GM23338 (cell line): ENCODE data around the gene GGT6.

Experiments
- CREB1 ChIP-seq: fragments of 250-450 bp; sonication (Bioruptor Pico); IDR thresholded peaks from 2 replicates; pipeline ENCODE4 v1.5.0; 2020; ENCODE audit warnings: low read depth, mild to moderate bottlenecking, moderate library complexity
- EZH2 ChIP-seq: fragments of 200-600 bp; sonication (generic); IDR thresholded peaks from one replicate; pipeline ENCODE4 v1.8.0; 2017; ENCODE audit warnings: antibody characterized with exemption, mild to moderate bottlenecking, low read depth; ENCODE audit not compliant: unreplicated experiment
- EZH2phosphoT487 ChIP-seq: fragments of 200-600 bp; sonication (generic); IDR thresholded peaks from one replicate; pipeline ENCODE4 v1.8.1; 2018; ENCODE audit warnings: antibody characterized with exemption; ENCODE audit not compliant: unreplicated experiment
- JUNB ChIP-seq: IDR thresholded peaks from one replicate; pipeline ENCODE4 v1.6.1; 2016; ENCODE audit warnings: antibody characterized with exemption; ENCODE audit not compliant: unreplicated experiment
- POLR2AphosphoS5 ChIP-seq: IDR thresholded peaks from 2 replicates; pipeline ENCODE4 v1.6.1; 2016; ENCODE audit warnings: antibody characterized with exemption, low read depth
- STAT1 ChIP-seq: IDR thresholded peaks from one replicate; pipeline ENCODE4 v1.6.1; 2016; ENCODE audit warnings: antibody characterized with exemption; ENCODE audit not compliant: unreplicated experiment
- ZNF331 ChIP-seq: fragments of 250-450 bp; sonication (Bioruptor Pico); IDR thresholded peaks from 2 replicates; pipeline ENCODE4 v1.5.0; 2020; ENCODE audit warnings: low read depth, mild to moderate bottlenecking, moderate library complexity
- TF ChIP-seq, protein P1 (sequence below), 2 experiments: fragments of 200-600 bp in 1 of 2; sonication (generic) in 1 of 2; conservative IDR thresholded peaks; 2 replicates each; pipeline versions ENCODE4 v1.5.1 to v1.6.1; 2016 to 2017; ENCODE audit warnings: antibody characterized with exemption in 2 of 2, low read depth in 2 of 2, mild to moderate bottlenecking in 2 of 2, moderate library complexity in 1 of 2

- TF ChIP-seq, protein P1, sequence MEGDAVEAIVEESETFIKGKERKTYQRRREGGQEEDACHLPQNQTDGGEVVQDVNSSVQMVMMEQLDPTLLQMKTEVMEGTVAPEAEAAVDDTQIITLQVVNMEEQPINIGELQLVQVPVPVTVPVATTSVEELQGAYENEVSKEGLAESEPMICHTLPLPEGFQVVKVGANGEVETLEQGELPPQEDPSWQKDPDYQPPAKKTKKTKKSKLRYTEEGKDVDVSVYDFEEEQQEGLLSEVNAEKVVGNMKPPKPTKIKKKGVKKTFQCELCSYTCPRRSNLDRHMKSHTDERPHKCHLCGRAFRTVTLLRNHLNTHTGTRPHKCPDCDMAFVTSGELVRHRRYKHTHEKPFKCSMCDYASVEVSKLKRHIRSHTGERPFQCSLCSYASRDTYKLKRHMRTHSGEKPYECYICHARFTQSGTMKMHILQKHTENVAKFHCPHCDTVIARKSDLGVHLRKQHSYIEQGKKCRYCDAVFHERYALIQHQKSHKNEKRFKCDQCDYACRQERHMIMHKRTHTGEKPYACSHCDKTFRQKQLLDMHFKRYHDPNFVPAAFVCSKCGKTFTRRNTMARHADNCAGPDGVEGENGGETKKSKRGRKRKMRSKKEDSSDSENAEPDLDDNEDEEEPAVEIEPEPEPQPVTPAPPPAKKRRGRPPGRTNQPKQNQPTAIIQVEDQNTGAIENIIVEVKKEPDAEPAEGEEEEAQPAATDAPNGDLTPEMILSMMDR (conservative IDR thresholded peaks at IDR 0.05; ENCODE audit: low read depth in 2 of 2): no peak
- no peak for TF ChIP-seq EZH2
- no peak for TF ChIP-seq POLR2AphosphoS5
- TF ChIP-seq STAT1: no peak
- no peak for TF ChIP-seq CREB1 (CRISPR knock-in tag)
- TF ChIP-seq JUNB: no peak
- TF ChIP-seq EZH2phosphoT487: no peak
- no peak for TF ChIP-seq ZNF331 (CRISPR knock-in tag)
These were observed 27.4 kb upstream of the GGT6 start for GRCh38 chr17:4587803-4588202.
